Glutamatergic neuron (in vitro differentiated cells): ENCODE measurements around the gene CLDN7. TPM values are rescaled to one million over a fixed set of nuclear protein-coding genes. Genes with fewer than 3 reads are reported as not detected.

Experiments
- DNase-seq: peaks from one replicate; pipeline ENCODE4 v3.0.0; 2022
- H3K27ac Mint-ChIP-seq: one replicate; pipeline ENCODE4 v1.8.0; 2020; ENCODE audit warnings: mild to moderate bottlenecking, mixed read lengths, inconsistent platforms; ENCODE audit not compliant: unreplicated experiment
- H3K27me3 Mint-ChIP-seq: one replicate; pipeline ENCODE4 v1.8.0; 2020; ENCODE audit warnings: mild to moderate bottlenecking, moderate library complexity, mixed read lengths, inconsistent platforms; ENCODE audit not compliant: unreplicated experiment
- H3K36me3 Mint-ChIP-seq: one replicate; pipeline ENCODE4 v1.8.0; 2020; ENCODE audit warnings: mild to moderate bottlenecking, mixed read lengths, inconsistent platforms; ENCODE audit not compliant: unreplicated experiment
- H3K4me1 Mint-ChIP-seq: one replicate; pipeline ENCODE4 v1.8.0; 2020; ENCODE audit warnings: mild to moderate bottlenecking, low read depth, mixed read lengths, inconsistent platforms; ENCODE audit not compliant: unreplicated experiment
- H3K4me3 Mint-ChIP-seq: one replicate; pipeline ENCODE4 v1.8.0; 2020; ENCODE audit warnings: mild to moderate bottlenecking, mixed read lengths, inconsistent platforms; ENCODE audit not compliant: unreplicated experiment
- H3K9me3 Mint-ChIP-seq: one replicate; pipeline ENCODE4 v1.8.0; 2020; ENCODE audit warnings: mild to moderate bottlenecking, moderate library complexity, mixed read lengths, inconsistent platforms; ENCODE audit not compliant: unreplicated experiment
- CTCF ChIP-seq: fragments of 200-600 bp; sonication (generic); IDR thresholded peaks from one replicate; pipeline ENCODE4 v1.5.0; 2021; ENCODE audit not compliant: partially characterized antibody, unreplicated experiment
- total RNA-seq: library from RNA; stranded (reverse); fragmentation: NEBNext Ultra II Directional; extraction: Animal tissue kit (Norgen Biotek cat#: 25700); gene quantifications from one replicate; pipeline ENCODE4 v1.2.1, GENCODE V29; 2021; ENCODE audit not compliant: unreplicated experiment

Gene CLDN7
- total RNA-seq, 1 donor from 2014 or later: 0.44 TPM

GRCh38 chr17:7241783-7242716 is 20.2 kb downstream of the CLDN7 start, which contains the start of gene GABARAP:
TSS of gene GABARAP (minus strand) at chr17:7242449. CDS start at chr17:7242330, 119 bp downstream.
- H3K4me1 Mint-ChIP-seq: peaks cover 33% of the 10 kb centered on the region
- peaks cover 15% of the 10 kb centered on the region for H3K36me3 Mint-ChIP-seq
- DNase-seq: peak; percentile 92
- peaks cover 40% of the 10 kb centered on the region for H3K9me3 Mint-ChIP-seq
- TF ChIP-seq CTCF: no peak
- H3K4me3 Mint-ChIP-seq: peak within 1 kb of the TSS; percentile 99
- peak within 1 kb of the TSS; percentile 100 for H3K27ac Mint-ChIP-seq
- H3K27me3 Mint-ChIP-seq: peaks cover 39% of the 10 kb centered on the region

GRCh38 chr17:7241090-7241733 is 21.1 kb downstream of the CLDN7 start:
- TF ChIP-seq CTCF: no peak
- Mint-ChIP-seq H3K27me3 (peaks cover 38% of the 10 kb centered on the region), H3K9me3 (peaks cover 36% of the 10 kb centered on the region), H3K4me3 (peak overlapping the region; percentile 99), H3K36me3 (peaks cover 17% of the 10 kb centered on the region), H3K27ac (peak overlapping the region; percentile 100), H3K4me1 (peaks cover 29% of the 10 kb centered on the region)
- DNase-seq: no peak

- Mint-ChIP-seq H3K36me3 (peaks cover 15% of the 10 kb centered on the region), H3K9me3 (peaks cover 39% of the 10 kb centered on the region), H3K27me3 (peaks cover 36% of the 10 kb centered on the region), H3K4me1 (peaks cover 23% of the 10 kb centered on the region), H3K4me3 (peak overlapping the region; percentile 99), H3K27ac (peak overlapping the region; percentile 100)
- no peak for TF ChIP-seq CTCF
- no peak for DNase-seq
These were observed 21.9 kb downstream of the CLDN7 start for GRCh38 chr17:7240375-7240774.

DNA sequence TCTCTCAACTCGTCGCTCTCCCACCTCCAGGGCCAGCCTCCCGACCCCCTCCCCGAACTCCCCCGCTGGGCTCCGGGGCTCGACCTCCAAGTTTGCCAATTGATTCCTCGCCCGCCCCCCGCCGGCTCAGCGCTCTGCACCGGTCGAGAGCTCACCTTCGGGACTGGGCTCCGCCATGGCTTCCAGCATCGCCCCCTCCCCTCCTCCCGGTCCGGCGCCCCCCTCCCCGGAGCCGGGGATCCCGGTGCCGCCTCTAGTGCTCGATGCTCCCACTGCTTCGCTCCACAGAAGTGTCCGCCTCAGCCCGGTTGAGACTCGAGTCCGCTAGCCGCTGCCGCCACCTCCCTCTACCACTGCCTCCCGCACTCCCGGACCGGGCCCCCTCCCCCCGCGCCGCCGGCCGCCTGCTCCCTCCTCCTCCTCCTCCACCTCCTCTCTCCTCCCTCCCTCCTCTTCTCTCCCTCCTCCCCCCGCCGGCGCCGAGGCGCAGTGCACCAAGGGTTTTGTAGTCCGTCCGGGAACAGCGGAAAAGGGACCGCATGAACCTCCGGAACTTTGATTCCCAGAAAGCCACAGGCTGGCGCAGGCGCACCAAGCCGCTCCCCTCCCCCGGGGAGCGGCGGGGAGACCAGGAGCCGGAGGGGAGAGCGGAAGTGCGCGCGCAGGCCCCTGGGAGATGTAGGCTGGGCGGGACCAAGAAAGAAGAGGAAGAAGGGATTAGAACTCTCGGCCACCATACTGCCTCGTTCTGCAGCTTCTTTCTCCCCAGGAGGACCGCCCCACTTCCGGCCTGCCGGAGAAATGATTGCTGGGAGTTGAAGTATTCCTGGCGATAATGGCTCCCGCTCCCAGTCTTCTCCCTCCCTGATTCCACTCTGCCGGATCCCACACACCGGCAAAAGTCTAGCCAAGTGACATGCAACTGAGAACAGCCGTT is 22.9 kb downstream of the CLDN7 start, which contains the start of gene PHF23:
Gene PHF23 (minus strand): TSS at position 367 of the 937 bp plus-strand sequence. CDS start 178 bp downstream, at position 189.
- Mint-ChIP-seq H3K4me3 (peak within 1 kb of the TSS; percentile 99), H3K27ac (peak within 1 kb of the TSS; percentile 100), H3K9me3 (peaks cover 40% of the 10 kb centered on the region), H3K27me3 (peaks cover 42% of the 10 kb centered on the region), H3K36me3 (peaks cover 15% of the 10 kb centered on the region), H3K4me1 (peaks cover 29% of the 10 kb centered on the region)
- TF ChIP-seq CTCF: no peak
- DNase-seq: peak; percentile 98
